ENCODE data around the gene RYR2. TPM values are rescaled to one million over a fixed set of nuclear protein-coding genes. Genes with fewer than 3 reads are reported as not detected.
"Not testable (repeated sequence)": the region's sequence is repeated elsewhere in the genome, so short reads cannot be mapped to it uniquely, and the experiment has no call there.

RYR2 gene
- total RNA-seq, 1 donor from 2014 or later = 0.28 TPM

GRCh38 chr1:237583756-237584155, 541.8 kb downstream of the RYR2 start:
- ATAC-seq = no peak

- no peak for ATAC-seq
These were observed 548.4 kb downstream of the RYR2 start for GRCh38 chr1:237590386-237590785.

- ATAC-seq = no peak
These were observed 549.4 kb downstream of the RYR2 start for GRCh38 chr1:237591353-237591752.

- ATAC-seq = not testable (repeated sequence)
These were observed 561.1 kb downstream of the RYR2 start for GRCh38 chr1:237603036-237603568.

GRCh38 chr1:237608433-237608832, 566.4 kb downstream of the RYR2 start:
- no peak for ATAC-seq

GRCh38 chr1:237610157-237610556, 568.2 kb downstream of the RYR2 start:
- no peak for ATAC-seq

GRCh38 chr1:237613984-237614383, 572.0 kb downstream of the RYR2 start:
- no peak for ATAC-seq

GRCh38 chr1:237619553-237619952, 577.6 kb downstream of the RYR2 start:
- ATAC-seq = no peak

- ATAC-seq = no peak
These were observed 592.9 kb downstream of the RYR2 start for GRCh38 chr1:237634922-237635321.

- no peak for ATAC-seq
These were observed 596.6 kb downstream of the RYR2 start for GRCh38 chr1:237638555-237638954.

GRCh38 chr1:237640011-237640671, 598.2 kb downstream of the RYR2 start:
- ATAC-seq = no peak

- no peak for ATAC-seq
These were observed 599.0 kb downstream of the RYR2 start for GRCh38 chr1:237640966-237641365.

- no peak for ATAC-seq
These were observed 608.8 kb downstream of the RYR2 start for GRCh38 chr1:237650809-237651208.

- ATAC-seq = no peak
These were observed 613.8 kb downstream of the RYR2 start for GRCh38 chr1:237655778-237656177.

GRCh38 chr1:237664348-237664747, 622.4 kb downstream of the RYR2 start:
- ATAC-seq = no peak

GRCh38 chr1:237670302-237670701, 628.3 kb downstream of the RYR2 start:
- ATAC-seq = no peak

- ATAC-seq = no peak
These were observed 629.3 kb downstream of the RYR2 start for GRCh38 chr1:237671262-237671661.

- no peak for ATAC-seq
These were observed 630.0 kb downstream of the RYR2 start for GRCh38 chr1:237671935-237672334.

GRCh38 chr1:237672748-237673147, 630.8 kb downstream of the RYR2 start:
- no peak for ATAC-seq

GRCh38 chr1:237673631-237674030, 631.6 kb downstream of the RYR2 start:
- ATAC-seq = no peak

GRCh38 chr1:237677979-237678378, 636.0 kb downstream of the RYR2 start:
- no peak for ATAC-seq

GRCh38 chr1:237679687-237680086, 637.7 kb downstream of the RYR2 start:
- no peak for ATAC-seq

- ATAC-seq = no peak
These were observed 639.2 kb downstream of the RYR2 start for GRCh38 chr1:237681210-237681609.

- no peak for ATAC-seq
These were observed 642.3 kb downstream of the RYR2 start for GRCh38 chr1:237684236-237684635.

- no peak for ATAC-seq
These were observed 643.6 kb downstream of the RYR2 start for GRCh38 chr1:237685551-237685950.

All from esophagus mucosa (tissue), 1 donor.